ENCODE results near the gene TSHR. TPM values are rescaled to one million over a fixed set of nuclear protein-coding genes. Genes with fewer than 3 reads are reported as not detected.

The TSHR gene
- total RNA-seq, 2 donors from 2014 or later, result not detected

Other genes with a start within 250 kb of the TSHR start
- 1 to 10 TPM; 4.0 to 5.2 TPM for gene CEP128, start 13.9 kb upstream of the TSHR start, total RNA-seq